Inferior parietal cortex (tissue), 1 donor: Measurements from ENCODE around the gene CATSPERD.

Source experiments
- DNase-seq: peaks from one replicate; pipeline ENCODE4 v3.0.0-alpha.2; 2016; ENCODE audit errors: extremely low spot score

Gene CATSPERD

DNA sequence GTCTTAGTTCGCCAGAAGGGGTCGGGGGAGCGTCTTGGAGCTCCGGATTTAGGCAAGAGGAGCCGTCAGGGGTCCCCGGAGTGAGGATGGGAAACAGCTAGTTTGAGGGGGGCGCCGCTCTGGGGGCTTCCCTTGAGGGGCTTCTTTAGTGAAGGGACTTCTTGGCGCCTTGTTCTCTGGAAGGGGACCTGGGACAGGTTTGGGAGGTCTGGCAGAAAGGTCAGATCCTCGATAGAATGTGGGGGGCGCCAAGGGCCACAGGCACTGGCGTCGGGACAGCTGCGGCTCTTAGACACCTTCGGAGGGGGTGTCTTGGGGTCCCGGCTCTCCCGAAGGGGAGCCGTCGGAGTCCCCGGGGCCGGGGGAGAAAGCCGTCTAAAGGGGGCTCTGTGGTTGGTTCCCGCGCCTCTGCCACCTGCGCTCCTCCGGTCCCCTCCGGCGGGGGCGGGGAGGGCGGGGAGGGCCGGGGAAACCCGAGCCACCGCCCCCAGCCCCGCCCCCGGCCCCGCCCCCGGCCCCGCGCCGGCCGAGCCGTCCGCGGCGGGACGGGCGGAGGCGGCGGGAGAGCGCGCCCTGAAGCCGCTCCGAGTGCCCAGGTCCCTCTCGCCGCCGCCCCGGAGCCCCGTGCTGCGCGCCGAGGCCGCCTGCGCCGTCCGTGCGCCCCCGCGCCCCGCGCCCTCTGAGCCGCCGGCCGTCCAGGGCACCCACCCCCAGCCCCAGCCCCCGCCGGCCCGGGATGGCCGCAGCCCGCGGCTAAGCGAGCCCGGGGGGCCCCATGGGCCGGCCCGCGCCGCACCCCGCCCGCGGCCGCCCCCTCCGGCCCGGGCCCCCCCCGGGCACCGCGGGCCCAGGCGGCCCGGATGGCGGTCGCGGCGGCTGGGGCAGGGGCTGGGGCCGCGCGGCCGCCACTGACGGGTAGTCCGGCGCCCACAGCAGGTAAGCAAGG lies 84.4 kb downstream of the CATSPERD start, which contains the start of gene NRTN:
Gene NRTN, plus strand, starts transcription at position 552 of the 946 bp plus-strand sequence. CDS start 19,099 bp downstream, outside the sequence.
- DNase-seq, result no peak

DNA sequence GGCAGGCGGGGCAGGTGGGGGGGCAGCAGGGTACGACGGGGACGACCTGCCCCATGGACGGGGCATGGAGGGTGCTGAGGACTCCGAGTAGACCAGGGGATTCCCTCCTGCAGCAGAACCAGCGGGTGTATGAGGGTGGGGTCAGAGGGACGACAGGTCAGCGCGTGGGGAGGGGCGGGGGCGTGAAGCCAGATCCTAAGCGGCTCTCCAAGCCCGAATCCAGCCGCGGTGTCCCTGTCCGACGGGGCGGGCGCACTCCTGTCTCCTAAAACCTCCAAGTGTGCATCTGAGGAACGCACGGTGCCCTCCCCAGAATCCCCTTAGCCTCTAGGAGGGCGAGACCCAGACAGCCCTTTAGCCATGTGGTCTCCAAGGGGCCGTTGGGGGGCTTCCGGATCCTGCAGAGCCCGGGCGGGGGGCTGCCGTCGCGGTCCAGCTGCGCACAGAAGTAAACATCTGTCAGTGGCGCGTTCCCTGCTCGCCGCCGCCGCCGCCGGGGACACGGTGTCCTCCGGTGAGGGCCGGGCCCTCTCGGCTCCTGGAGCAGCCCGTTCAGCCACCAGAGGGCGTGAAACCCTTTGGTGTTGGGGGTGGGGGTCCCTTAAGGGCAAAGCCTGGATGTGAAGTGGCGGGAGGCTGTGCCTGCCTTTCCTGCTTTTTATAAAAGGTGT lies 85.2 kb downstream of the CATSPERD start:
- no peak for DNase-seq

DNA sequence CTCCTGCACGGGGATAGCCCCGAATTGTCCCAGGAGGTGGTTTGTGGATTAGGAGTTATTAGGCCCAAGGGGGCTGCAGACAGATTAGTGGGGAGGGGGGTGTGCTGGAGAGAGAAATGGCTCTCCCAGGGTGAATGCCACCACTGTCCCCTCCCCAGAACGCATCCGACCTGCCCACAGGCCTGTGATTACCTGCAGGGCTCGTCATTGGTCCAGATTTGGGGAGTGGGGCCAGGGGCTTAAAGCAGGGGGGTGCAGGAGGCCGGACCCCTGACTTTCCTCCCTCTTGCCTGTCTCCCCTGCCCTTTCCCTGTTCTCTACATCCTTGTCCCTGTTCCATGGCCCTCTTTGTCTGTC lies 85.7 kb downstream of the CATSPERD start:
- no peak for DNase-seq

DNA sequence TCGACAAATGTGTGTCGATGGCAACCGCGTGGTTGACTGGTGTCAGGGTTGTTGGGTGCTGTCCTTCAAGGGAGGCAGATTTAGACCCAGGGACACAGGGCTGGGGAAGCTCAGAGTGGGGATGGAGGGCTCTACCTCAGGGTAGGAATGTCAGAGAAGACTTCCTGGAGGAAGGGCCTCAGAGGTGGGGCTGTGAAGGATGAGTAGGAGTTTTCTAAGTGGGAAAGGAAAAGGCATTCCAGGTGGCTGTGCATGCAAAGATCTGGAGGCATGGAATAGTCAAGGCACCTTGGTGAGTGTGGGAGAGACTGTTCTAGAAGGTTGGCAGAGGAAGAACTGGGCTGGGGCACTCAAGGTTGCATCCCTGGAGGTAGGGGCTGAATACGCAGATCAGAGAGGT lies 86.5 kb downstream of the CATSPERD start:
- no peak for DNase-seq

DNA sequence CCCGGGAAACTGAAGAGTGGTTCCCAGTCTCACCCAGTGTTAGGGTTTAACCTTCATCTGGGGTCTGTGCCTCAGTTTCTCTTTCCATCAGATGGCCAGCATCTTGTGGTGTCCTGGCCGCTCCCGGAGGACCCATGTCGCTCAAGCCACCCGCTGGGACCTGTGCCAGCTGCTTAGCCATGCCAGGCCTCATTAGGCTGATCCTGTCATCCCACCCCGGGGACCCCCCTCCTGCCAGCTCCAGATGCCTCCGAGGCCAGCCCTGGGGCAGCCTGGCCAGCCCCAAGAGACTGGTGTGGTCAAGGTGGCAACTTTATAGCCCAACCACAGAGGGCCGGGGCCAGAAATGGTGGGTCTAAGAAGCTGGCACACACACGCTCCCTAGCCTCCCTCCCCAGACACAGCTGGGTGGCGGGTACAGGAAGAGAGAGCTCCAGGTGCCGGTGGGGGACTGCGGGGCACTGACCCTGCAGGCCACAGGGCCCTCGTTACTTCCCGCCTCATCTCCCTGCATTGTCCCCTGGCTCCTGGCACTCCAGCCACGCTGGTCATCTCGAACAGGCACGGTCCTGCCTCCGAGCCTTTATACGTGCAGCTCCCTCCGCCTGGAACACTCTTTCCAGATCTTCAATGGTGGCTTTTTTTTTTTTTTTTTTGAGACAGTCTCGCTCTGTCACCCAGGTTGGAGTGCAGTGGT lies 87.8 kb downstream of the CATSPERD start:
- DNase-seq, result no peak

DNA sequence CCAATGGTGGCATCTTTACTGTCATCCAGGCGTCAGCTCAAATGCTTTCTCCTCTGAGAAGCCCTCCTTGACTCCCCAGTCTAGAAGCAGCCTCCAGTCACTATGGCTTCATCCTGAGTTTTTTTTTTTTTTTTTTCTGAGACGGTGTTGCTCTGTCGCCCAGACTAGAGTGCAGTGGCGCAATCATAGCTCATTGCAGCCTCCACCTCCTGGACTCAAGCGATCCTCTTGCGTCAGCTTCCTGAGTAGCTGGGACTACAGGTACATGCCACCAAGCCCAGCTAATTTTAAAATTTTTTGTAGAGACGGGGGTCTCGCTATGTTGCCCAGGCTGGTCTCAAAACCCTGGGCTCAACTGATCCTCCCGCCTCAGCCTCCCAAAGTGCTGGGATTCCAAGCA lies 88.6 kb downstream of the CATSPERD start:
- no peak for DNase-seq

DNA sequence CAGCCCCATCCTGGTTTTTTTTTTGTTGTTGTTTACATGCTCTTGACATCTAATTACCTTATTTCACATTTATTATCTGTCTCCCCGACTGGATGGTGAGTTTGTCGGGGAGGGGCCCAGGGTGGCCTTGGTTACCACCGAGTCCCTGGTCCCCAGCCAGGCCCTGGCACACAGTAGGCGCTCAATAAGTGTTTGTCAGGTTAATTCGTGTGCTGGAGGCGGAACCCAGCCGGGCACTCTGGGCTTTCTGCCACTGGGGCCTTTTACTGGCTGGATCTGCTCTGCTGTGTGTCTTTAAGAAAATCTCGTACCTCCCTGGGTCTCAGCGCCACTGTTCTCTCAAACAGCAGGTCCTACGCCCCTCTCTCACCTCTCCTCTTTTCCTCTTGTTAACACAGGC lies 89.0 kb downstream of the CATSPERD start:
- no peak for DNase-seq

DNA sequence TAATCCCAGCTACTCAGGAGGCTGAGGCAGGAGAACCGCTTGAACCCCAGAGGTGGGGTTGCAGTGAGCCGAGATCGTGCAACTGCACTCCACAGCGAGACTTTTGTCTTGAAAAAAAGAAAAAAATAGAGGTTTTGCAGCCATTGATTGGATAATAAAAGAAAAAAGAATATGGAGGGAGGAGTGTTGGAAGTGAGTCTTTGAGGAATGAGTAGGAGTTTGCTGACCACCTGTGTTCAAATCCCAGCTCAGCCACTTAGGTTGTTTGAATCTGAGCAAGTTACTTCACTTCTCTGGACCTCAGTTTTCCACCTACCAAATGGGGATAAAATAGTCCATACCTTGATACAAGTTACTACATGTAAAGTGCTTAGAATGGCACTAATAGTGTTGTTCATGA lies 90.7 kb downstream of the CATSPERD start:
- DNase-seq, result no peak

DNA sequence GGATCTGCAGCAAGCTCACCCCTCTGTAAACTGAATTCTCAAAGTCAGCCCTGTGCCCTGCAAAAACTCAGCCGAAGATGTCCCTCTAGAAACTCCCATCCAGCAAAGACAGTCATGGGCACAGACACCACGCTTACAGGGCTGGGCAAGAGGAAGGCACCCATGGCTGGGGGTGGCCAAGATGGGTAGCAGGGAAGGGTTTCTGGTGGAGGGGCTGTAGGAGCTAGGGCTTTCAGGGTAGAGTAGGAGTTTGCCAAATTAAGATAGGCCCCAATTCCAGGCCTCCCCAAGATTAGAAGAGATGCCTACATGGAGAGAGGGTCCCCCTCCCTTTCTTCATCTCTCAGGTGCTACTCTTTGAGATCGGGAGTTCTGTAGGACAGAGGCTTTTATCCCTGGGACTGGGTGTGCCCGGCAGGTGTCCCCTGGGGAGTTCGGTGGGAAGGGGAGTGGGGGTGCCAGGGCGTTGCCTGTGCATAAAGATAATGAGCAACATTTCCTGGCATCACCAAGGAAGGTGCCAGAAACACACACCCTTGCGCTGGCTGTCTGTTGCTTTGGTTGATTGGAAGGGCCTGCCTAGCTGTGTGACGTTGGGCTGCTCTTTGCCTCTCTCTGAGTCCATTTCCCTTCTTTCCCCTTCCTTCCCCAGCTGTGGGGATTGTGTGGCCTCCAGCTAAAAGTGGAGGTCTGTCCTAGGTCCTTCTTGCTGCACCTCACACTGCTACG lies 93.8 kb downstream of the CATSPERD start:
- no peak for DNase-seq

DNA sequence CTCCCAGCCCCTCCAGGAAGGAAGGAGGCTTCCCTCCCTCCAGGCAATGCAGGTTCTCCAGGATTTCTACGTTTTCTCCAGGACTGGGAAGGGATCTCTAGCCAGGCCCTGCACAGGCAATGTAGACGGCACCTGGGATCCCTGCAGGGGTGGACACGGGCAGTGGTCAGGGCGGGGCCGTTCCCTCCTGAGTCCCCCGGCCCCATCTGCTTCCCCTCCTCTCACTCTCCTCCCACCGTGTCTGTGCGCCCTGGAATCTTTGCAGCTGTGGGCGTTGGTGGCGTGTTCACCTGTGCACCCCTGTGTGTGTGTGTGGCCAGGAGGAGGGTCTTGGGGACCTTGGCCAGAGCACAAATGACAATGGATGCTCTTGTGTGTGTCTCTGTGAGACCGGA lies 94.4 kb downstream of the CATSPERD start:
- DNase-seq, result no peak

DNA sequence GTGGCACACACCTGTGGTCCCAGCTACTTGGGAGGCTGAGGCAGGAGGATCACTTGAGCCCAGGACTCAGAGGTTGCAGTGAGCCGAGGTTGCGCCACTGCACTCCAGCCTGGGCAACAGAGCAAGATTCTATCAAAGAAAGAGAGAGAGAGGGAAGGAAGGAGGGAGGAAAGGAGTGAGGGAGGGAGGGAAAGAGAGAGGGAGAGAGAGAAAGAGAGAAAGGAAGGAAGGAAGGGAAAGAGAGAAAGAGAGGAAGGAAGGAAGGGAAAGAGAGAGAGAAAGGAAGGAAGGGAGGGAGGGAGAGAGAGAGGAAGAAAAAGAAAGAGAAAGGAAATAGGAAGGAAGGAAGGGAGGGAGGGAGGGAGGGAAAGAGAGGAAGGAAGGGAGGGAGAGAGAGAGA lies 96.8 kb downstream of the CATSPERD start:
- DNase-seq, result no peak

DNA sequence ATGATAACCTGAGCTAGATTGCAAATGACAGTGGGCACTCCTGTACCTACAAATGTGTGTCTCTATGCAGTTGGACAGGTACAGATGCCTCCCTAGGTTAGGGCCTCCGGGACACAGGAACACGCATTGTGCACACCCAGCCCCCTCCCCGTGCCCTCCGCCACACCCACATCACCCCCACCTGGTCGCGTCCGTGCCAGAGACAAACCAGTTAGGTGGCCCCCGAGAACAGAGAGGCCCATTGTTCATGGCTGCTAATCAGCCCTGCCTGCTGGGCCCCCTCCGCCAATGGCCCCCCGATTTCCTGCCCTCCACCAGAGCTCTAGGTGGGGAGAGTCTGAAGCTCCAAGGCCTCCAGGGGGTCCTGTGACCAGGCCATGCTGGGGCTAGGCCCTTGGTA lies 98.2 kb downstream of the CATSPERD start:
- no peak for DNase-seq

DNA sequence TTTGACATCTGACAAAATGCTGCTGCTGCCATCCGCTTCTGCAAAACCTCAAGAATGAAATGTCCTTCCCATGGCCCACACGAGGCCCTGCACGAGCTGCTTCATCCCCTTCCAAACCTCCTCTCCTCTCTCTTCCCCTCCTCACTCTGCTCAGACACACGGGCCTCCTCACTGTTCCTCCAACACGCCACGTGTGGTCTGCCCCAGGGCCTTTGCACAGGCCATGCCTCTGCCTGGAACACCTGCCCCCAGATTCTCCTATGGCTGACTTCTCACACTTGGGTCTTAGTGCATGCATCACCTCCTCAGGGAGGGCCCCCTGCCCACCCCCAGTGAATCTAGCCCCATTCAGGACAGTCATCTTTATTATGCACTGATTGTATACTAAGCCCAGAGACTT lies 100.3 kb downstream of the CATSPERD start:
- DNase-seq, result no peak

DNA sequence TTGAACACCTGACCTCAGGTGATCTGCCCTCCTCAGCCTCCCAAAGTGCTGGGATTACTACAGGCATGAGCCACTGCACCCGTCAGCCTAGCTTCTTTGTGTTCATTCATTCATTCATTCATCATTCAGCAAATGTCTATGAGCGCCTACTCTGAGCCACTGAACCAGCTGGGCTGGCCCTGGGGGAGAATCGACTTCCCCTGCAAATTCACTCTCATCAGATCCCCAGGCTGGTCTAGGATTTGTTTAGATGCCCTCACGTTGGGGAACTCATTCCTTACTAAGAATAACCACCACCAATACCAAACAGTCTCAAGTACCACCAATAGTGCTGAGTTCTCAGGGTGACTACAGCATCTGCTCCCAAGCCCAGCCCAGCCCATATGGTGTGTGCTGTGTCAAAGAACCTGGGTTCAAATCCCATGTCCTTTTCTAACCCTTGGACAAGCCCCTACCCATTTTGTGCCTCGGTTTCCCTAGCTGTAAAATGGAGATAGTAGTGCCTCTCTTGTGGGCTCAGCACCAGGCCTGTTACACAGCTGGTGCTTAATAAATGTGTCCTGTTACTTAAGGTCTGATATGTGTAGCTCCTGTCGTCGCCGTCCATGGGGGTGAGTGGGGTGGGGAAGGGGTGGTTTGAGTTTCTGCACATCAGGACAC lies 101.2 kb downstream of the CATSPERD start:
- DNase-seq, result no peak

DNA sequence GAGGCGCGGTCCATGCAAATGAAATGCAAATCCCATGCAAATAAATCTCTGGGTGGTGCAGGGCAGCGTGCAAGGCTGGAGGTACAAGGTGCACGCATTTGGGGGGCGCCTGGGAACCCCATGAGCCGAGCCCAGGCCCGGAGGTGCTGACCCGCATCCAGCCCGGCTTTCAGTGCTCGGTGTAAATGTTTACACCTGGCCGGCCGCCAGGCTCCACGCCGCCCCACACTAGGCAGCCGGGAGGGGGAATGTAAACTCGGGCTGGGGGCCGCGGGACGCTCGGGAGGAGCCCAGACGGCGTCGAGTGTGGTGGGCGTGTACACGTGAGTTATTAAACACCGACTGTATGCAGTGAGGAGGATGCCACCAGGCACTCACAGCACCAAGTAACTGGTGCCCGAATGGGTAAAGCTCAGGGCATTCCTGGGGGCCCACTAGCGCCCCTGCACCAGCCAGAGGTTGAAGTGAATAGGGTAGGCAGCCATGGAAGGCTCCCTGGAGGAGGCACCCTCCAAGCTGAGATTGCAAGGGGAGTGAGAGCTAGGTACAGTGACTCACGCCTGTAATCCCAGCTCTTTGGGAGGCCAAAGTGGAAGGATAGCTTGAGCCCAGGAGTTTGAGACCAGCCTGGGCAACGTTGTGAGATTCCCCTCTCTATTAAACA lies 101.9 kb downstream of the CATSPERD start:
- no peak for DNase-seq

DNA sequence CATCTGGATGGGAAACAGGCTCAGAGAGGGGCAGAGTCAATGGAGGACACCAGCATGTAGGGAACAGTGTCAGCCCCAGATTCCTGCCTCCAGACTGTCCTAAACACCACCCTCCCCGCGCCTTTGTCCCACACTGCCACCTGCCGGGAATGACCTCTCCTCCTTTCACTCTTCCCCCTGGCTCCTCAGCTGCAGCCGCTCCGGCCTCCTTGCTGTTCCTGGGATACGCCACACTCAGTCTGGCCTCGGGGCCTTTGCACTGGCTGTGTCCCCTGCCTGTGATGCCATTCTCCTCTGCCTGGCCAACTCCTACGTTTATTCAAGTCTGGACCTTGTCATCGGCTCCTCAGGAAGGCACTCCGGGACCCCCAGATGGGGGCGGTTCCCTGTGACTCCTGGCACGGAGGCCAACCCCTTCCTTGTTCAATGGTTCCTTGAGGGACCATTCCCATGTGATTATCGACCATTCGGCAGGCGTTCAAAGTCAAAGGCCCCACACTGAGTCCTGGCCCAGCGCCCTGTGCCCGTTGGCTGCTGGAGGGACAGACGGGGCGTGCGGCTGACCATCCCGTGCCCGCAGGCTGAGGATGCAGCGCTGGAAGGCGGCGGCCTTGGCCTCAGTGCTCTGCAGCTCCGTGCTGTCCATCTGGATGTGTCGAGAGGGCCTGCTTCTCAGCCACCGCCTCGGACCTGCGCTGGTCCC lies 103.3 kb downstream of the CATSPERD start:
- no peak for DNase-seq

DNA sequence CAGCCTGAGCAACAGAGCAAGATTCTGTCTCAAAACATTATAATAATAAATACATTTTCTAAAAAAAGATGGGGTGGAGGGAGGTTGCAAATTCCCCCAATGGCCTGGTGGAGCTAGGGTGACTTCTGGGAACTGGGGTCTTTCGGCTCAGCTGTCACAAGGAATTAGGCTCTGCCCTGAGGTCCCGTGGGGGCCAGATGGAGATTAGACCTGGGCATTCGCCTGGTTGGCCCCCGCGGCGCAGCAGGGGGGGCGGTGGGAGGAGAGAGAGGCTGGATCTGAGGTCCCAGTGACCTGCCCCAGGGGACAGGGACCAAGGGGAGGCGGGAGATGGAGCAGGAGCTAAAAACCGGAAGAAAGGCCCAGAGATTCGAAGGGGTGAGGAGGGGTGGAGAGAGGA lies 104.3 kb downstream of the CATSPERD start:
- no peak for DNase-seq

DNA sequence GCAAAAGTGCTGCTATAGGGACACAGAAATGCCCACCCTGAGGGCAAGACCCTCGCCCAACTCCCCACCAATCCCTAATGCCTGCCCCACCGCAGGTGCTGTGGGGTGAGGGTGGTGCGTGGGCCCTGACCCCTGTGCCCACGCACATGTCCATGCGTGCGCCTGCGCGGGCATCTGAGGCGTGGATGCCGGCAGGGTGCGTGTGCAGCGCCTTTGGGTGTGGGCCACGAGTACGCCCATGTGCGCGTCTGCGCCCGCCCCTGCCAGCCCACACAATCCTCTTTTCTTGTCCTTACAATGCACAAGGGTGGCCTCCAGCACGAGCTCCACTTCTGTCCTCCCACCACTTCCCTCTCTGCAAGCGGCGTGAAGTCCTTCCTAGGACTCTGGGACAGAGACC lies 104.7 kb downstream of the CATSPERD start:
- DNase-seq, result no peak

DNA sequence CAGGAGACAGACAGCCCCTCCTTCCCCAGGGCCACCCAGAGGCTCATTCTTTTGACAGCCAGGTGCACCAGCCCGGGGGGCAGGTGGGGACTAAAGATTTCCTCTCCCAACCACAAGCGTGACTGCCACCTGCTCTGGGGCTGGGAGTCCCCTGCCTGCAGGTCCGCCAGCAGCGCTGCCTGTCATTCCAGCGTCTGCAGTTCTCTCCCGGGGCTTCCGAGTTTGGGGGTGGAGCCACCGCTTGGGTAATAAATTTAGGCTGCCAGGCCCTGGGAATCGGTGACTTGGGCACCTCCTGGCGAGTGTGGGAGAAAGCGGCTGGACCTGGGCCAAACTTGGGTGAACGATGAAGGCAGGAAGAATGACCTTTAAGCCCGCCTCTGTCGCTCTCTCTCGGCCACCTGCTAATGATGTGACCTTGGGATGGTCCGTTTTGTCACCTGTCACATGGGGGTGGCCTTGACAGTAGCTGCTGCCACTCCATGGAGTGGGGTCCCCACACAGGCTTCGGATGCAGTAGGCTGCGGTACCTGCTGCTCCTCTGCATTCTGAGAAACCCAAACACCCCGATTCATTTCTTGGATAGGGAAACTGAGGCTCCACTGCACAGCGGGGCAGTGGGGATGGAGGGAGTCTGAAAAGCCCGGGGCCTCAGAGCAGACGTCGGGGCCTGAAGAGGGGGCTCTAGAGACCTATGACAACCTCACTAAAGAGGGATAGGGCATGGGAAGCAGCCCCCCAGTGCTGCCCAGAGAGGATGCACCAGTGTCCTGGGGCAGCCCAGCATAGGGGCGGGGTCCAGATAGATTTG lies 106.3 kb downstream of the CATSPERD start:
- no peak for DNase-seq
